ENCODE data around the gene ANKRD61. TPM values are rescaled to one million over a fixed set of nuclear protein-coding genes. Genes with fewer than 3 reads are reported as not detected.
"Not testable (repeated sequence)": the region's sequence is repeated elsewhere in the genome, so short reads cannot be mapped to it uniquely, and the experiment has no call there.

Gene ANKRD61
- total RNA-seq, 1 donor from 2014 or later = 0.20 TPM

- intact Hi-C loops (cut with micrococcal nuclease) = no loop called here
- DNase-seq = no peak
- no peak for ATAC-seq
Measured at GRCh38 chr7:6027806-6028365, 3.3 kb upstream of the ANKRD61 start.

- DNase-seq = no peak
- intact Hi-C loops (cut with micrococcal nuclease) = no loop called here
- no peak for ATAC-seq
Measured at GRCh38 chr7:6028563-6028962, 2.6 kb upstream of the ANKRD61 start.

- intact Hi-C loops (cut with micrococcal nuclease) = no loop called here
- ATAC-seq = no peak
- no peak for DNase-seq
Measured at GRCh38 chr7:6031567-6031966, 391 bp downstream of the ANKRD61 start.

- intact Hi-C loops (cut with micrococcal nuclease) = no loop called here
- DNase-seq (no peak), ATAC-seq (peak; percentile 45)
Measured at GRCh38 chr7:6032167-6032566, 991 bp downstream of the ANKRD61 start.

GRCh38 chr7:6032641-6033040, 1.5 kb downstream of the ANKRD61 start:
- ATAC-seq (no peak), DNase-seq (no peak)
- intact Hi-C loops (cut with micrococcal nuclease) = no loop called here

GRCh38 chr7:6035165-6035564, 4.0 kb downstream of the ANKRD61 start:
- ATAC-seq (no peak), DNase-seq (no peak)
- intact Hi-C loops (cut with micrococcal nuclease) = no loop called here

GRCh38 chr7:6035686-6036085, 4.5 kb downstream of the ANKRD61 start:
- no peak for DNase-seq
- intact Hi-C loops (cut with micrococcal nuclease) = no loop called here

GRCh38 chr7:6049780-6050179, 18.6 kb downstream of the ANKRD61 start:
- intact Hi-C loops (cut with micrococcal nuclease) = no loop called here
- peak; percentile 72 for ATAC-seq
- DNase-seq = no peak

More at GRCh38 chr7:6035686-6036085, 4.5 kb downstream of the ANKRD61 start:
- no peak for ATAC-seq

- ATAC-seq; intact Hi-C loops (cut with micrococcal nuclease); DNase-seq: not testable (repeated sequence)
Measured at GRCh38 chr7:6051185-6051584, 20.0 kb downstream of the ANKRD61 start.

GRCh38 chr7:6056616-6057015, 25.4 kb downstream of the ANKRD61 start:
- intact Hi-C loops (cut with micrococcal nuclease) = no loop called here
- ATAC-seq (no peak), DNase-seq (no peak)

- intact Hi-C loops (cut with micrococcal nuclease) = no loop called here
- no peak for ATAC-seq
- no peak for DNase-seq
Measured at GRCh38 chr7:6057316-6058129, 26.3 kb downstream of the ANKRD61 start.

GRCh38 chr7:6059941-6060340, 28.8 kb downstream of the ANKRD61 start:
- DNase-seq; intact Hi-C loops (cut with micrococcal nuclease); ATAC-seq: not testable (repeated sequence)

GRCh38 chr7:6071406-6071805, 40.2 kb downstream of the ANKRD61 start:
- no peak for ATAC-seq
- intact Hi-C loops (cut with micrococcal nuclease) = no loop called here

GRCh38 chr7:6074612-6075380, 43.6 kb downstream of the ANKRD61 start:
- intact Hi-C loops (cut with micrococcal nuclease) = no loop called here
- no peak for DNase-seq
- ATAC-seq = no peak

More at GRCh38 chr7:6071406-6071805, 40.2 kb downstream of the ANKRD61 start:
- DNase-seq = no peak

- DNase-seq = no peak
- intact Hi-C loops (cut with micrococcal nuclease) = no loop called here
- ATAC-seq = no peak
Measured at GRCh38 chr7:6078548-6078947, 47.4 kb downstream of the ANKRD61 start.

- DNase-seq; ATAC-seq; intact Hi-C loops (cut with micrococcal nuclease): not testable (repeated sequence)
Measured at GRCh38 chr7:6083047-6083446, 51.9 kb downstream of the ANKRD61 start.
